ENCODE data around the gene COL28A1.

The COL28A1 gene

DNA sequence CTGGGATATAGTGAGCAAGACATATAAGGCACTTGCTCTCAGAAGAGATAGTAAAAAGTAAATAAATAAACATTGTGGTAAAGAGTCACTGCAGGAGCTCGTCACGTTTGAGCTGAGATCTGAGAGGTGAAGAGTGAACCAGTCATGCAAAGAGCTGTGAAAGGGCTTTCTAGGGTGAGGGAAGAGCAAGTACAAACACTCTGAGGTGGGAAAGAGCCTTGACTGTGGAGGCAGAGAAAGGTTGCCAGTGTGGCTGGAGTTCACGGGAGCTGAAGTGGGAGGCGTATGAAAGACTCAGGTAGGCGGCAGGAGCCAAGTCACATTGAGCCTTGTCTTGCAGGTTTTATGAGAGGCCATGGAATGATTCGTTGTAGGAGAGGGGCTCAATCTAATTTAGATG, 212.3 kb downstream of the COL28A1 start:
- no peak for FAIRE-seq

DNA sequence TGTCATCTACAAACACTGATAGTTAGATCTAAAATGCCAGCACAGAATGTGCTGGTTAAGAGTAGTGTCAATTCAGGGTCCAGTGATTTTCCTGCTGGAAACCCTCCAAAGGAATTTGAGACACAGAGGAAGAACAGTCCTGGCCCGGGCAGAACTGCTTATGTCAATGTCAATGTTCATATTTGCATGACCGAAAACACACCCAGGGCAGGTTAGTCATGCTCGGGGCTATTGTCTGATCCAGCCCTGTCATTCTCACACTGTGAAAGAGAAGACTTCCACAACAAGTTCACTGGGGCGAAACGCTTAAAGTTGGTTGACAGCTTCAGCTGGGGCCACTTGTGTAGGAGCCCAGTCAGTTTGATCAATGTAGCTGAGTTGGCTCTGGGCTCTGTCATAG, 214.0 kb downstream of the COL28A1 start:
- FAIRE-seq, result no peak

DNA sequence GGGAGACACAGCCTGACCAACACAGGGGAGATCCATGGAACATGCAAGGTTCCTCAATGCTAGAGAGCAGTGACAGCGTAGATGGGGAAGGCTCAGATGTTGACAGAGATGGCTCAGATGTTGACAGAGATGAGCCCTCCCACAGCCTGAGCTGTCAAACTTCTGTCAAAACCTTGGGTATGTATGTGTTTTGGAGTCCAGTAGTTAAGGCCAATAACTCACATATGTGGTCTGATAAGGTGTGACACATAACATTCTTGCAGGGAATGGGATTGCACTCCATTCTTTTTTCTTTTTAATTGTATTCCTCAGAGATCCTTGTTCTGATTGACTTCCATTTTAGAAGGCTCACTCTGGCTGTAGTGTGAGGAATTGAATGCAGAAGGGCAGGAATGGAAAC, 217.1 kb downstream of the COL28A1 start:
- FAIRE-seq, result no peak

DNA sequence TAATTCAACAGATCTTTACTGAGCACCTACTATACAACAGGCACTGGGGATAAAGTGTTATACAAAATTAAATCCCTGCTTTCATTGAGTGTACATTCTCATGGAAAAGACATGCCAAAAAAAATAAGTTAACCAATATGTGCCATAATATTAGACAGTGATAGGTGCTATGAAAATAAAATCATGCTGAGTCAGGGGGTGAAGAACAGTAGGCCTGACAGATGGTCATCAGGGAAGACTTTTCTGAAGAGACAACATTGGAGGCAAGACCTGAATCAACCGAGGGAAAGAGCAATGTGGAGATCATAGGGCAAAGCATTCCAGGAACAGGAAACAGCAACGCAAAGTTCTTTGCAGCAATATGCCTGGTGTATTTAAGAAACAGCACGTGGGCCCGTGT, 217.8 kb downstream of the COL28A1 start:
- FAIRE-seq, result no peak

DNA sequence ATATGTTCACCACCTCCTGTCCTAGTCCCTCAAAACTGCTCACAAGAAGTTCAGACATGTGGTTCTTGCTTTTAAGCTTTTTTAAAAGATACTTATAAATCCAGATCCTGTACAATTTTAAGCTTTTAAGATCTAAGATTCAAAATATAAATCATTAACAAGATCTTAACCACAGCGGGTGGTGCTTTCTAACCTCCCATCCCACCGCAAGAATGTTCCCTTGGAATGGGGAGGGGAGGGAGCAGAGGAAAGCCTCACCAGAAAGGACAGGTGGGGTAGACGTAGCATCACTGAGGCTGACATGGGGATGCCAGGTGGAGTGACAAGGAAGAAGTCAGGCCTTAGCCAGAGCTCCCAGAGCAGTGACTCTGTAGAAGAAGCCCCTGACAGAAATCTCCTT, 219.8 kb downstream of the COL28A1 start:
- FAIRE-seq, result no peak

DNA sequence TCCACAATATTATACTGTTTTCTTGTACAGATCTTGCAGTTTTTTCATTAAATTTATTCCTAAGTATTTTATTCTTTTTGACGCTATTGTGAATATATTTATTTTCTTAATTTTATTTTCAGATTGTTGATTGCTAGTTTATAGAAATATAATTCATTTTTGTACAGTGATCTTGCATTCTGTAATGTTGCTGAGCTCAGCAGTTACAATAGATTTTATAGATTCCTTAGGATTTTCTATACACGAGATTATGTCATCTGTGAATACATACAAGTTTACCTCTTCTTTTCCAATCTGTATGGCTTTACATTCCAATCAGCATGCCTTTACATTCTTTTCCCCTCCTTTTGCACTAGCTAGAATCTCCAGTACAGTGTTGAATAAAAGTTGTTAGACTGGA, 223.3 kb downstream of the COL28A1 start:
- FAIRE-seq, result no peak

DNA sequence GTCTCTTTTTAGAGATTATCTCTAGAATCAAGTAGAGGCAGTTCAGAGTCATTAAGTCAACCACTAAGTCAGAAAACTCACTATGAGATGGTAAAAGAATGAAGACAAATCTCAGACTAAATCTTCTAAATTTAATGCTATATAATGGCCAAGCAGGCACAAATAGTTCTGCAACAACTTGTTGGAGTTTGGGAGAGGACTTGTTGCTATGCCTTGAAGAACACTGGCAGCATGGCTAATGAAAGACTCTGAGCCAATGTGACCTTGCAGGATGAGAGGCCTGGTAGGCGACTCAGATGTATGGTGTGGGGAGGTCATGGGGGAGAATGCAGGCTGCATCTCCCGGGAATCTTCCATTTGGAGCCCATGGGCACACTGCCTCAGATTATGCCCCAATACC, 224.7 kb downstream of the COL28A1 start:
- no peak for FAIRE-seq

DNA sequence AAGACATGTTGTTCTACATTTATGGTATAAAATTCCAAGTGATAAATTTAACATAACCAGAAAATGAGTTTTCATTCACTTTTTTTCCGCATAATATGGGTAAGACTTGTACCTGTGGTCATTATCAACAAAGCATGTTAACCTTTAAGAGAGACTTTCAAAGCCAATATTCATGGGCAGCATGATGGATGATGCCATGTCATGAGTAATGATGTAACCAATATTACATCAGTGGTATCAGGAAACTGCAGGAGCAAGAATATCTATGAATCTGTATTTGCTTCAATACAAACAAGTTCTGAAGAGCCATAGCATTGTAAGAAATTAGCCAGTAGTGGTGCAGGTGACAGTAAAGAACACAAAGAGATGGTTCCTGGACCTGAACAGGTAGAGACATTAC, 226.5 kb downstream of the COL28A1 start:
- FAIRE-seq, result no peak

Measured in TTC549 (cell line).